Ectodermal cell (in vitro differentiated cells): ENCODE measurements around the gene ARHGAP9. TPM values are rescaled to one million over a fixed set of nuclear protein-coding genes. Genes with fewer than 3 reads are reported as not detected.

Experiments
- H3K27ac ChIP-seq: 2 replicates; pipeline ENCODE4 v1.7.0; 2013; ENCODE audit warnings: mild to moderate bottlenecking, low read depth, low read length; ENCODE audit not compliant: insufficient read depth, poor library complexity, severe bottlenecking
- H3K27me3 ChIP-seq: 2 replicates; pipeline ENCODE4 v1.7.0; 2013; ENCODE audit warnings: mild to moderate bottlenecking, low read length; ENCODE audit not compliant: insufficient read depth, control insufficient read depth, poor library complexity, severe bottlenecking
- H3K36me3 ChIP-seq: one replicate; pipeline ENCODE4 v1.7.0; 2013; ENCODE audit warnings: low read length; ENCODE audit not compliant: control insufficient read depth, insufficient read depth
- H3K4me1 ChIP-seq: one replicate; pipeline ENCODE4 v1.7.0; 2013; ENCODE audit warnings: low read length; ENCODE audit not compliant: control insufficient read depth, insufficient read depth
- H3K4me3 ChIP-seq: 2 replicates; pipeline ENCODE4 v1.7.0; 2013; ENCODE audit warnings: low read depth, low read length, control low read depth; ENCODE audit not compliant: insufficient read depth
- H3K9me3 ChIP-seq: 2 replicates; pipeline ENCODE4 v1.7.0; 2013; ENCODE audit warnings: mild to moderate bottlenecking, low read length, moderate library complexity; ENCODE audit not compliant: control insufficient read depth
- WGBS, 2 experiments: methylation state at CpG; one replicate each; pipeline ENCODE4 v1.1.7; 2013; ENCODE audit warnings: missing lambda C conversion rate in 2 of 2; 5-methylcytosine and 5-hydroxymethylcytosine counted together
- polyA plus RNA-seq, 4 experiments: library from polyadenylated mRNA; stranded (reverse); fragments of 50-300 nt; gene quantifications; one replicate each; pipeline ENCODE4 v1.2.3, GENCODE V29; 2013

Gene ARHGAP9
- polyA plus RNA-seq (2013, experiment 1 of 4): 1.0 TPM
- 0.16 TPM for polyA plus RNA-seq (2013, experiment 2 of 4)
- polyA plus RNA-seq (2013, experiment 3 of 4): 0.43 TPM
- 0.77 TPM for polyA plus RNA-seq (2013, experiment 4 of 4)

DNA sequence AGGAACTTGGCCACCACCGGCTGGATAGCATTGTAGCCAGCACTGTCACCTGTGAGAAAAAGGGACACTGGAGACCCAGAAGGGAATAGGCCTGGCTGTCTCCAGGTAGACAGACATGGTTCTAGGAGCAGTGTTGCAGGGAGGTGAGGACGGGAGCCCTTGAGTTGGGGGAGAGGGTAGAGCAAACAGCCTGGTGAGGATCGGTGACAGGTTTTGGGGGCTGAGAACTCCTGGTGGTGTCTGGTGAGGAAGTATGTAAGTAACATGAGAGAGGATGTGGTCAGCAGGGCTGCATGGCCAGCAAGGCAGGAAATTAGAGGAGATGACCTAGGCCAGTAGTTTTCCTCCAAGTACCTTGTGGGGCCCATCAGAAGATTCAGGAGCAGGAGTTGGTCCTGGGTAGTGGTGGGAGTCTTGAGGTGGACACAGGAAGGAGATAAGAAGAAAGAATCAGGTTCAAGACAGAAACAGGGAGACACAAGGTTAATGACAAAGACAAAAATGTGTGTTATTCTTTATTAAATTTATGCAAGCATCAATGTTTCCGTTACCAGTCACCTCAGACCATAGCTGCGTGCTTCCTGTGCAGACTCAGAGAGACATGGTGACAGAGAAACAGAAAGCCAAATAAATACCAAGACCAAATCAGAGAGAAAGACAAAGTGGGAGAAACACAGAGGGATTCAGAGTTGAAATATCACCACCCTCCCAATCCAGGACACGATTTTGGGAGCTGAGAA, at the start of gene ARHGAP9:
Gene ARHGAP9 (minus strand): TSS at position 491 of the 740 bp plus-strand sequence. CDS start 460 bp downstream, at position 31.
- Histone ChIP-seq H3K4me3 (no peak within 1 kb of the TSS), H3K27ac (no peak within 1 kb of the TSS), H3K27me3 (peaks cover 48% of the 10 kb centered on the region), H3K9me3 (no peaks in the 10 kb centered on the region), H3K36me3 (no peaks in the 10 kb centered on the region), H3K4me1 (peaks cover 9% of the 10 kb centered on the region)
- WGBS, 2 experiments: 90 to 92% methylated on average over 6 of the region's 6 CpGs

DNA sequence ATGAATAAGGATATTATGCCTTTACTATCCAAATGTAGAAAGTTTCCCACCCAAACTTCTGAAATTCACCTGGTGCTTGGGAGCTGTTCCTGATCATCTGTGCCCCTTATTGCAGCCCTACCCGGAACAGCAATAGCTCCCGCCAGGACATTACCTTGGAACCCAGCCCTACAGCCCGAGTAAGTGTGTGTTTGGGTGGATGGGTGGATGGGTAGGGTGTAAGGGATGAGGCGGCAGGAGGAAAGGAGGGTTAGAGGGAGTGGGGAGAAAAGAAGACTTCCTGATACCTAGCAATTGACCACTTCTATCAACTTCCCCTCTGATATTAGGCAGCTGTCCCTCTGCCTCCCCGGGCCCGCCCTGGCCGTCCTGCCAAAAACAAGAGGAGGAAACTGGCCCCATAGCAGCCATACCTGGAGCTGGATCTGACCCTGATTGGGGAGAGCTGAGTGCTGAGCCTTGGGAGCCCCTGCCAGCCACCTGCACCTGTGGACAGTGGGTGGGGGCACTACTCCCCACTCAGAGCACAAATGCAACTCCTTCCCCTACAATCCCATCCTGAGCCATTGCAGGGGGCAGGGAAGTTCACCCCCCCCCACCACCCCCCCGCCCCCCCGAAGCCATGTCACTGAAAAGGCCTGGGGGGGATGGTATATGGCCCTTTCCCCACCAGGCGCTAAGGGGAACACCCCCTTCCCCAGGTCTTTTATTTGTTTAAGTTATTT, 49.3 kb upstream of the ARHGAP9 start:
- 92 to 93% methylated on average over 7 to 9 of the region's 10 CpGs for WGBS, 2 experiments
- H3K9me3 ChIP-seq: no peaks in the 10 kb centered on the region
- no peaks in the 10 kb centered on the region for H3K27me3 ChIP-seq
- H3K27ac ChIP-seq: no peak overlapping the region
- peaks cover 44% of the 10 kb centered on the region for H3K36me3 ChIP-seq
- H3K4me3 ChIP-seq: no peak overlapping the region
- H3K4me1 ChIP-seq: peaks cover 25% of the 10 kb centered on the region

DNA sequence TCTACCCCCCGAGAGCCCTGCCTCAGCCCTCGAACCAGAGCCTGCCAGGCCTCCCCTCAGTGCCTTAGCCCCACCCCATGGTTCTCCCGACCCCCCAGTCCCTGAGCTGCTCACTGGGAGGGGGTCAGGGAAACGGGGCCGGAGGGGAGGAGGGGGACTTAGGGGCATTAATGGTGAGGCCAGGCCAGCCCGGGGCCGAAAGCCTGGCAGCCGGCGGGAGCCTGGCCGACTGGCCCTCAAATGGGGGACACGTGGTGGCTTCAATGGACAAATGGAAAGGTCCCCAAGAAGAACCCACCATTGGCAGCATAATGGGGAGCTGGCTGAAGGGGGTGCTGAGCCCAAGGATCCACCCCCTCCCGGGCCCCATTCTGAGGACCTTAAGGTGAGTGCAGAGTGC, 48.5 kb upstream of the ARHGAP9 start:
- WGBS, 2 experiments: 91 to 93% methylated on average over 12 of the region's 12 CpGs
- Histone ChIP-seq H3K4me1 (peaks cover 29% of the 10 kb centered on the region), H3K4me3 (no peak overlapping the region), H3K27ac (no peak overlapping the region), H3K36me3 (peaks cover 41% of the 10 kb centered on the region), H3K27me3 (no peaks in the 10 kb centered on the region), H3K9me3 (no peaks in the 10 kb centered on the region)

DNA sequence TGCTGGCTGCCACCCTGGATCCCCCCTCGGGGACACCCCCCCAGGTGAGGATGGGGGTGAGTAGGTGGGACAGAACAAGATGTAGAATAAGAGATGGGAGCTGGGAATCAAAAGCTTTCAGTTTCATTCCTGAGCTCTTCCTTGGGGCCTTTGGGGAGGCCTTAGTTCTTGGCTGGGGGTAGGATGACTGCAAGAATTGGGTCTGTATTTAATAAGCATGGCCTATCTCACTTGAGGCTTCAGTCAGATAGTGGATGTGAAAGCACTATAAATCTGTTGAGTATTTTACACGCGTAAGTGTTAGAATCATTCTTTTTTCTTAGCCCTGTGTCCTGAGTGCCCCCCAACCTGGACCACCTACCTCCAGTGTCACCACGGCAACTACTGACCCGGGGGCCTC, 47.5 kb upstream of the ARHGAP9 start:
- Histone ChIP-seq H3K27me3 (no peaks in the 10 kb centered on the region), H3K9me3 (no peaks in the 10 kb centered on the region), H3K4me1 (peaks cover 31% of the 10 kb centered on the region), H3K4me3 (no peak overlapping the region), H3K36me3 (peaks cover 31% of the 10 kb centered on the region), H3K27ac (no peak overlapping the region)
- 94 to 96% methylated on average over 5 of the region's 5 CpGs for WGBS, 2 experiments

DNA sequence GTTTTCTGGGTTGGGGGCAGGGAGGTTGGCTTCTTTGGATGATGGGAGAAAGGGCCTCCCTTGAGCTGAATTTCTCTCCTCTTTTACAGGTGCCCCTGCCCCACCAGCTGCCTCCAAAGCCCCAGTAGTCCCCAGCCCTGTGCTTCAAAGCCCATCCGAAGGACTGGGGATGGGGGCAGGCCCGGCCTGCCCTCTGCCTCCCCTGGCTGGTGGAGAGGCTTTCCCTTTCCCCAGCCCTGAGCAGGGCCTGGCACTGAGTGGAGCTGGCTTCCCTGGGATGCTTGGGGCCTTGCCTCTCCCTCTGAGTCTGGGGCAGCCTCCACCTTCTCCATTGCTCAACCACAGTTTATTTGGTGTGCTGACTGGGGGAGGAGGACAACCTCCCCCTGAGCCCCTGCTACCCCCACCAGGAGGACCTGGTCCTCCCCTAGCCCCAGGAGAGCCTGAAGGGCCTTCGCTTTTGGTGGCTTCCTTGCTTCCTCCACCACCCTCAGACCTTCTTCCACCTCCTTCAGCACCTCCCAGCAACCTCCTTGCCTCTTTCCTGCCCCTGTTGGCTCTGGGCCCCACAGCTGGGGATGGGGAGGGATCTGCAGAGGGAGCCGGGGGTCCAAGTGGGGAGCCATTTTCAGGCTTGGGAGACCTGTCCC, 46.9 kb upstream of the ARHGAP9 start:
- H3K27me3 ChIP-seq: no peaks in the 10 kb centered on the region
- H3K27ac ChIP-seq: no peak overlapping the region
- no peaks in the 10 kb centered on the region for H3K9me3 ChIP-seq
- peaks cover 27% of the 10 kb centered on the region for H3K36me3 ChIP-seq
- no peak overlapping the region for H3K4me3 ChIP-seq
- WGBS, 2 experiments: 84 to 88% methylated on average over 4 of the region's 4 CpGs
- H3K4me1 ChIP-seq: peaks cover 37% of the 10 kb centered on the region

DNA sequence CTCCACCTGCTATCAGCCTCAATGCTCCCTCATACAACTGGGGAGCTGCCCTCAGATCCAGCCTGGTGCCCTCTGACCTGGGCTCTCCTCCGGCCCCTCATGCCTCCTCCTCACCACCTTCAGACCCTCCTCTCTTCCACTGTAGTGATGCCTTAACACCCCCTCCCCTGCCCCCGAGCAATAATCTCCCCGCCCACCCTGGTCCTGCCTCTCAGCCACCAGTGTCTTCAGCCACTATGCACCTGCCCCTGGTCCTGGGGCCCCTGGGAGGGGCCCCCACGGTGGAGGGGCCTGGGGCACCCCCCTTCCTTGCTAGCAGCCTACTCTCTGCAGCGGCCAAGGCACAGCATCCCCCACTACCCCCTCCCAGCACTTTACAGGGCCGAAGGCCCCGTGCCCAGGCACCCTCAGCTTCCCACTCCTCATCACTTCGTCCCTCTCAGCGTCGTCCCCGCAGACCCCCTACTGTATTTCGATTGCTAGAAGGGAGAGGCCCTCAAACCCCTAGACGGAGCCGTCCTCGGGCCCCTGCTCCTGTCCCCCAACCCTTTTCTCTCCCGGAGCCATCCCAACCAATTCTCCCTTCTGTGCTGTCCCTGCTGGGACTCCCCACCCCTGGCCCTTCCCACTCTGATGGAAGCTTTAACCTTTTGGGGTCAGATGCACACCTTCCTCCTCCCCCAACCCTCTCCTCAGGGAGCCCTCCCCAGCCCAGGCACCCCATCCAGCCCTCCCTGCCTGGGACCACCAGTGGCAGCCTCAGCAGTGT, 46.1 kb upstream of the ARHGAP9 start:
- 86 to 90% methylated on average over 16 of the region's 16 CpGs for WGBS, 2 experiments
- Histone ChIP-seq H3K4me3 (no peak overlapping the region), H3K27ac (no peak overlapping the region), H3K36me3 (peaks cover 27% of the 10 kb centered on the region), H3K9me3 (no peaks in the 10 kb centered on the region), H3K4me1 (peaks cover 38% of the 10 kb centered on the region), H3K27me3 (no peaks in the 10 kb centered on the region)

DNA sequence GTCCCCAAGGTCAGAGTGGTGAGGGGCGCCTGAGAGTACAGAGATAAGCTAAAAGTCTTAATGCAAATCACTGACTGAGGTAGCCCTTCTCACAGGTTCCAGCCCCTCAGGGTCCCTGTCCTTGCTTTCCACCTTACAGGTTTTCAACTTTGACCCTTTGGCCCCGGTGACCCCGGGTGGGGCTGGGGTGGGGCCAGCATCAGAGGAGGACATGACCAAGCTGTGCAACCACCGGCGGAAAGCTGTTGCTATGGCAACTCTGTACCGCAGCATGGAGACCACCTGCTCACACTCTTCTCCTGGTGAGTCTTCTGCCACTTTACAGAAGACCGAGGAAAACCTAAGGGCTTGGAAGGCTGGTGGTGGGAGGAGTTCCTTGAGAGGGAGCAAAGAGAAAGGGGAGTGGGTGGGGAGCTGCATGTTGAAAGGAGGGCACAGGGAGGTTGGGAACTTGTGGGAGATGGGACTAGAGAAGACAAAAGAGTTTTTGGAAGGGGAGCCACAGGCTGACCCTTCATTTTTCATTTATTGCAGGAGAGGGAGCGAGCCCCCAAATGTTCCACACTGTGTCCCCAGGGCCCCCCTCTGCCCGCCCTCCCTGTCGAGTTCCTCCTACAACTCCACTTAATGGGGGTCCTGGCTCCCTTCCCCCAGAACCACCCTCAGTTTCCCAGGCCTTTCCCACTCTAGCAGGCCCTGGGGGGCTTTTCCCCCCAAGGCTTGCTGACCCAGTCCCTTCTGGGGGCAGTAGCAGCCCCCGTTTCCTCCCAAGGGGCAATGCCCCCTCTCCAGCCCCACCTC, 45.3 kb upstream of the ARHGAP9 start:
- no peak overlapping the region for H3K27ac ChIP-seq
- H3K4me1 ChIP-seq: peaks cover 38% of the 10 kb centered on the region
- H3K27me3 ChIP-seq: no peaks in the 10 kb centered on the region
- no peak overlapping the region for H3K4me3 ChIP-seq
- 81 to 82% methylated on average over 11 of the region's 11 CpGs for WGBS, 2 experiments
- H3K9me3 ChIP-seq: no peaks in the 10 kb centered on the region
- peaks cover 24% of the 10 kb centered on the region for H3K36me3 ChIP-seq

DNA sequence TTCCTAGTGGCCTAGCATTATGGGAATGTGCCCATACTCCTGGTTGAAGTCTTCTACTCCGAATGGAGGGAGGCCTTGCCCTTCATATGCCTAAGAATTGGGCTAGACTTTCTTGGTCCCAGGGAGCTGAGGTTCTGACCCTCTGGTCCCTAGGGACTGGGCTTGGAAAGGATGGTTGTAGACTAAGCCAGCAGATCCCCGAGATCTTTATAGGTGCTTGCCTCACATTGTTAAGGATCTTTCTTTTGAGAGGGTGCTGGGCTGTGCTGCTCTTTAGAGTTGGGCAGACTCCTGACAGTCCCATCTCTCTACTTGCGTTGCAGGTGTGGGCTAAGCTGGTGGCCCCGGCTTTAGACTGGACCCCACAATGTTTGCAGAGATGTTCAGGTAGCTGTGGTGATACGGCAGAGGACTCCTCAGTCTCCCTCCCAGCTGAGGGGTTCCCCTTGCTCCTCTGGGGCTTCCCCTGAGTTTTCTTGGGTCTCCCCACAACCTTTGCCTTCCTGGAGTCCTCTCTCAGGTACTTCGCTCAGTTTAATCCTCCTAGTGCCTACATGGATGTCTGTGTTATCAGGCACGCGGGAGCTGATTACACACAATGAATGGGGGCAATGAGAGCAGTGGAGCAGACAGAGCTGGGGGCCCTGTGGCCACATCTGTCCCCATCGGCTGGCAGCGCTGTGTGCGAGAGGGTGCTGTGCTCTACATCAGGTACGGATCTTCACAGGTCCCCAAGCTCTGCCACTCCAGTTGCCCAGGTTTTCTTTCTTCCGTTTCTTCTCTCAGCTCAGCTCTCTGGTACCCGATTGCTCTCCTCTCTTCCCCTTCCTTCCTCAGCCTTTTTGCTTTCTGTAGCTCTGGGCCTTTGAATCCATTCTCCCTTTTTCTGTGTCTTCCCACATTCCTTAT, 44.3 kb upstream of the ARHGAP9 start:
- Histone ChIP-seq H3K4me1 (peaks cover 42% of the 10 kb centered on the region), H3K36me3 (peaks cover 19% of the 10 kb centered on the region), H3K4me3 (peak overlapping the region; percentile 71), H3K9me3 (no peaks in the 10 kb centered on the region), H3K27me3 (no peaks in the 10 kb centered on the region), H3K27ac (no peak overlapping the region)
- 84% methylated on average over 14 of the region's 14 CpGs for WGBS, 2 experiments
